Left colon (tissue), 2 donors: ENCODE measurements around the gene ANKRD9. TPM values are rescaled to one million over a fixed set of nuclear protein-coding genes. Genes with fewer than 3 reads are reported as not detected.
A peak's percentile ranks its signal among the peaks of the same experiment; 100 is the strongest.

Experiments used
- ATAC-seq: fragments of 200-7000 bp; cut with Tn5 transposase; one replicate; pipeline ENCODE4 v1.9.1; 2020; ENCODE audit warnings: mild to moderate bottlenecking, moderate library complexity
- DNase-seq, 2 donors: peaks; one replicate each; pipeline ENCODE4 v3.0.0-alpha.2; 2020
- intact Hi-C, 2 donors: fragments of 100-400 bp; cut with DNase I in 1 of 2; cut with micrococcal nuclease in 1 of 2; formaldehyde crosslinking; loops; one replicate each; pipeline versions ENCODE4 v1.11.2 to v1.14.0; 2022; cut with DNase I, micrococcal nuclease
- total RNA-seq, 2 donors: library from RNA; stranded (reverse); fragmentation: NEBNext Ultra II Directional; extraction: Animal tissue kit (Norgen Biotek cat#: 25700); gene quantifications; one replicate each; pipeline ENCODE4 v1.2.1, GENCODE V29; 2021
- donor health status: DM: no; HTN: no; CAD: no.
- donor health status: DM: yes; HTN: yes; CAD: no.

Gene ANKRD9
- total RNA-seq, 2 donors from 2014 or later = 105 to 117 TPM

DNA sequence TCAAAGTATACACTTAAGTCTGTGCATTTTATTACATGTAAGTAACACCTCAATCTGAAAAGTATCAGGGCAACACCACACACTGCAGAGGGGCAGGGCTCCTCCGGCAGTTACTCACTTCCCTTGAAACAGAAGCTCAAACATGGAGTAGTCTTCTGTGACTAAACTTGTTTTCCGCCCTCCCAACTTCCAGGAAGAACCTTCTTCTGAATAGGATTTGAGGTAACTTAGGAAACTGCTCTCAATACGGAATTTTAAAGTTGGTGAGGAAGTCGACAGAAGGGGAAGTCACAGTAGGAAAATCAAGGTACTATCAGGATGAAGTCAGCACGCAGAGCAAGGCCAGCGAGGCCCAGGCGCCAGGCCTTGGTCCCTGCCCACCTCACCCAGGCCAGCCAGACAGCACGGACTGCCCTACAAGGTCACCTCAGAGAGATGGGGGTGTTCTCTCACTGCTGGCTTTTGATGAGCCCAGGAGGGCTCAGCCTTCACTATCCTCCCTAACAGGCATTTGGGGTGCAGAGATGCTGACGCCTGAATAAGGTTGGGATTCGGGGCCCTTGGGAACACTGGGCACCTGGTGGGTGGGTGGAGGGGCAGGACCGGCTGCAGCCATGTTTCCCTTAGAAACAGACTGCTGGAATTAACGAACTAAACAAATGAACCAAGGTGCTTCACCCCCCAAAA, 5.8 kb downstream of the ANKRD9 start:
- intact Hi-C loops = no loop called here
- no peak for ATAC-seq

DNA sequence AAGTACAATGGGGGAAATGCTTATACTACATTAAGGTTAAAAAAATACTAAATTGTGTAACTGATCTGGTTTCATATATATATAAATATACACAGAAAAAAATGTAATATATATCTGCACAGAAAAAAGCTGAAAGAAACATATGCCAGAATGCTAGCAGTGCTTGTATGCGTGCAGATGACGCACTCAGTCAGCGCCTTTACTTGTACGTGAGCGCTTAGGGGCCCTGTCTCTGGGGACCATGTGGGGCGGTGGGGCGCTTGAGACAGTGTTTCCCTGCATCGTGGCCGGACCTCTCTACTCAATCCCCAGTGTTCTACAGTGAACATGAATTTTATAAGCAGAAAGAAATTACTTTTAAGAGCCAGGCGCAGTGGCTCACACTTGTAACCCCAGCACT, 7.0 kb downstream of the ANKRD9 start:
- no peak for DNase-seq
- intact Hi-C loops = no loop called here
- no peak for ATAC-seq

More for the DNA sequence above, 5.8 kb downstream of the ANKRD9 start:
- DNase-seq = no peak

DNA sequence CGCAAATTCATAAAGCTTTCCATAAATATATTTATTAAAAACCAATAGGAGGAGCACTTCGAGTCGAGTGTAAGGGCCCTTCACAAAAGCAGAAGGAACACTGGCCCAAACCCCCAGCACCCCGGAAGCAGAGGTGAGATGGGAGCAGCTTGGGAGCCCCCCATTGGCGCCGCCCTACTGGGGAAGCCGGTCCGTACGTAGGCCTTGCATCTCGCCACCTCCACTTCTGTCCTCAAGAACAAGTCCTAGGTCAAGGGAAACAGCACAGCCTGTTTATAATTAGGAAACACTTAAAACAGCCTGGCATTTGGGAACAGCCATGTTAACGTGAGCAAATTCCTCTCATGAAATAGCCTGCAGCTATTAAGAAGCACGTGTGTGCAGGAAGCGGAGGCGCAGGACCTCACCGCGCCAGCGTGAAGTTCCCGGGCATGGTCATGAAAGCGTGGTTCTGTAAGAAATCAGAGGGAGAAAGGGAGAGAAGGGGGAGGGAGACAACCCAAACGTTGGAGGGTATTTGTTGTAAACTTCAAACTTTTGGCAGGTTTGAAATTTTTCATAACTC, 7.7 kb downstream of the ANKRD9 start:
- DNase-seq = no peak
- no peak for ATAC-seq
- intact Hi-C loops = no loop called here

DNA sequence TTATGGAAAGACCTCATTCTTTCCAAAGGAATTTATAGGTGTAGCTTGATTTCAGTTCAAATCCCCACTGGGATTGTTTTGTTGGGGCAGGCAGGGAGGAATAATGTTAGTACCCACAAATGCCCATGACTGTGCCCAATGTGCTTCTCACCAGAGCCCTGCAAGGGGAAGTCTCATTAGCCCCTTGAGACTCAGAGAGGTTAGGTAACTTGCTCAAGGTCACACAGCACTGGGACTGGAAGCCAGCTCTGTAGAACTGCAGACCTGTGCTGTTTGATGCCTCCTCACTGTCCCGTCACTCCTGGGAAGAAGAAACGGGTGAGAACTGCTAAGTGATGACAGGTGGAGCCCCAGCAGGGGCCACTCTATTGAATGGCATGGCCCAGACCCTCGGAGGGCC, 8.9 kb downstream of the ANKRD9 start:
- intact Hi-C loops = no loop called here

DNA sequence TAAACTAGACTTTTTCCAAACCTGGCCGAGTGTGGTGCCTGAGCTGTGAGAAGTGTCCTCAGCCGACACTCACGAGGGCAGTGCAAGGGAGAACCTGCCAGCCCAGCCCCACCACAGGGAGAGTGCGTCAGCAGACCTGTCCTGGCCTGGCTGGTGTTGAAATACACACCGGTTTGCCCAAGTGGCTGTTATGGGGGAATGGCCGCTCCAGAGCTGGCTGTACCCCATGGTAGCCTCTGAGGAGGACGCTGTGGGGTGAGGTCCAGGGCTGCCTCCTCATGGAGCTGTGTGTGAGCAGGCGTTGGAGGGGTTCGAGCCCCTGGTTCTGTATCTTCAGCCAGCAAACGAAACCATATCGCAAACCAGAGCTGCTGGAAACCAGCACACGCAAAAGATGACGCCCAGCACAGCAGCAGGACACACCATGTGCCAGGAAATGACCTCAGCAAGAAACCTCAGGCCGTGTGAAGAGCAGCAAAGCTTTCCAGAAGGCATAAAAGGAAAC, 9.4 kb downstream of the ANKRD9 start:
- ATAC-seq (no peak), DNase-seq (peak in 1 of 2 donors; percentile 62)
- intact Hi-C loops = no loop called here

More for the DNA sequence above, 8.9 kb downstream of the ANKRD9 start:
- ATAC-seq = no peak
- no peak for DNase-seq

GRCh38 chr14:102499401-102500157, 10.0 kb downstream of the ANKRD9 start:
- ATAC-seq = no peak
- intact Hi-C loops = no loop called here
- no peak for DNase-seq

- DNase-seq (no peak), ATAC-seq (no peak)
- intact Hi-C loops = no loop called here
Measured at GRCh38 chr14:102498678-102499265, 10.8 kb downstream of the ANKRD9 start.

DNA sequence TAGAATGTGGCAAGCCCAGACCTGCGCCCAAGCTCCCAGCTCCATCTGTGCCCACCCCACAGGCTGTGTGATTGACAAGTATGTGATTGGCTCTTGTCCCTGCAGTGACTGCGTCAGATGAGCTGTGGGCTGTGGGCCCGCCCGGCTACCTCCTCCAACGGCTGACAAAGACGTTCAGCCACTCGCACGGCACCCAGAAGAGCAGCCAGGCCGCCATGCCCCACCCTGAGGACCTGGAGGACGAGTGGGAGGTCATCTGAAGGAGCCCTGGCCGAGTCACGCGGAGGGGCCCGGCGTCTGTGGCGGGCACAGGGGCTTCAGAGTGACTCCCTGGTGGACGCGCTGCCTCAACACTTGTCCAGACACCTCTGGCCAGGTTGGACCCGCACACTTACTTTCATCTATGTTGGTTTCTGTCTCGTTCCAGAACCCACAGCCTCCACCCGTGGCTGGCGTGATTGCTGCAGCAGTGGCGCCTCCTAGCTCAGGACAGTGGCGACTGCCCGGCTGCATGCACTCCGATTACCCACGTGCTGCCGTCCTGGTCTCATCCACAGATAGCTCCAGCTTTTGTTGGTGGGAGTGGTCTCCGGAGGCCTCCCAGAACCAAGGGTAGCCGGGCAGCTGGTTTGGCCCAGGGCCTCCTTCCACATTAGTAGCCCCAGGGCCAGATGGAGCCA, 11.4 kb downstream of the ANKRD9 start:
- ATAC-seq = peak; percentile 78
- intact Hi-C loops = no loop called here
- DNase-seq = peak in 1 of 2 donors; percentile 60

- ATAC-seq = no peak
- intact Hi-C loops = no loop called here
- no peak for DNase-seq
Measured at GRCh38 chr14:102496958-102497744, 12.4 kb downstream of the ANKRD9 start.

- intact Hi-C loops = no loop called here
- ATAC-seq (no peak), DNase-seq (no peak)
Measured at GRCh38 chr14:102496331-102496691, 13.3 kb downstream of the ANKRD9 start.

DNA sequence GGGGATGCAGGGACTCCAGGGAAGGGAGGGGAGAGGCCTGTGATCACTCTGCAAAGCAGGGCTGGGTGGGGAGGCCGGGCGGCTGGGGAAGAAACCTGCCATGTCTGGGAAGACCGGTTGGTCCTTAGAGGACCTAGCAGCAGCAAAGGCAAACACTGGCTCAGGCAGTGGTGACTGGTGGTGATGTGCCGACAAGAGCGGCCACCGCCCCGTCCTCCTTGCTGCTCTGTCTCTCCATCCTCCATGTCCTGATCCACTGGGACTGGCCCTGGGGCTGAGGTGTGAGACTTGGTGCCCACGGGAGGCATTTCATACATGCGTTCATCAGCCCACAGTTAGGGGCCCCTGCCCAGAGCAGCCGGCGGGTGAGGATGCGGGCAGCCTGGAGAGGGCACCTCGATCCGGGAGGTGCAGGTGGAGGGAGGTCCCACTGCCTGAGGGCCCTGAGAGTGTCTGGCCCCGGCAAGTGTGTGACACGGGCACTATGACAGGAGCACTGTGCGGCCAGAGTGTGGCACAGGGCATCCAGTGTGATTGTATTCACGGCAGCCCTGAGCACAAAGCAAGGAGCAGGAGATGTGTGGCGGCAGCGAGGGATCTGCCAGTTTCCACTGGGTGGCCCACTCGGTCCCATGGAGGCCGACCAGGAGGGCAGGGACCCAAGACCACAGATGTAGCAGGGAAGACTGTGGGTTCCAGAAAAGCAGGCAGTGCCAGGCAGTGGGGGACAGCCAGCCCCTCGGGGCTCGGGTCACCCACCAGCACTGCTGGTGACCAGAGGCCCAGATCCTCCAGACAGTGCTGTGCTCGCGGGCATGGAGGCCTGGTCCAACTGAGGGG, 13.9 kb downstream of the ANKRD9 start:
- intact Hi-C loops = no loop called here
- DNase-seq (no peak), ATAC-seq (no peak)

DNA sequence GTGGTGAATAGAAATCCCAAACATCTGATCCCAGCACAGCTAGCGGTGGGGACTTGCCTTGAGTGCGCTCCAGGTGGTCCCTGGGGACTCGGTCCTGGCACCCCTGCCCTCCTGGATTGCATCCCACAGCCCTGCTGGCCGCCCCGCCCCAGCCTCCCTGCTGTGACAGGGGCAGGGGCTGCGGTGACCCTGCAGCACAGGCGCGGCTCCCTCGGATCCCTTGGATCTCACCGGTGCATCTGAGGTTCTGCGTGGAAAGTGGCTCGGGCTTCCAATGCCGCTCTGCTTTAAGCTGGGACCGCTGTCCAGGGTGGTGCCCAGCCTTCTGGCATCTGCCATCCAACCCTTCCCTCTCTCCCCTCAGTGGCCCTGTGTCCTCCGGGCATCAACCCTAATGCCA, 16.0 kb downstream of the ANKRD9 start:
- no peak for ATAC-seq
- intact Hi-C loops = no loop called here

GRCh38 chr14:102493096-102493495, 16.5 kb downstream of the ANKRD9 start:
- DNase-seq (no peak), ATAC-seq (no peak)
- intact Hi-C loops = no loop called here

More for the DNA sequence above, 16.0 kb downstream of the ANKRD9 start:
- DNase-seq = no peak

DNA sequence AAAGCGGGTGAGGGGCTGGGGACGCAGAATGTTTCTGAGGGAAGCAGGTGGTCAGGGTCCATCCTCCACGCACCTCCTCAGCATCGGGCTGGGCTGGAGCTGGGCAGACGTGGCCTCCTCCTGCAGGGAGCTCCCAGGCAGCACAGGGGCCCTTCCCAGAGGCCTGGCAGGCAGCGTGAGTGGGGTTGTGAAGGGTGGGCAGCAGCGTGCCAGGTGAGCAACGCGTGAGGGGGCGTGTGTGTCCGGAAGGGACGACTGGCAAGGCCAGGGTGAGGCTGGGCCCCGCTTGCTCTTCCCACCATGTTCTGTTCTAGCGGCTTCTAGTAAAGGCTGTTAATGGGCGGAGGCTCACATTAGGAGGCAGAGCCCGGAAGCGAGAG, 17.1 kb downstream of the ANKRD9 start:
- DNase-seq = no peak
- ATAC-seq = peak; percentile 47
- intact Hi-C loops = no loop called here

- intact Hi-C loops = no loop called here
- DNase-seq (no peak), ATAC-seq (no peak)
Measured at GRCh38 chr14:102491786-102492530, 17.6 kb downstream of the ANKRD9 start.

DNA sequence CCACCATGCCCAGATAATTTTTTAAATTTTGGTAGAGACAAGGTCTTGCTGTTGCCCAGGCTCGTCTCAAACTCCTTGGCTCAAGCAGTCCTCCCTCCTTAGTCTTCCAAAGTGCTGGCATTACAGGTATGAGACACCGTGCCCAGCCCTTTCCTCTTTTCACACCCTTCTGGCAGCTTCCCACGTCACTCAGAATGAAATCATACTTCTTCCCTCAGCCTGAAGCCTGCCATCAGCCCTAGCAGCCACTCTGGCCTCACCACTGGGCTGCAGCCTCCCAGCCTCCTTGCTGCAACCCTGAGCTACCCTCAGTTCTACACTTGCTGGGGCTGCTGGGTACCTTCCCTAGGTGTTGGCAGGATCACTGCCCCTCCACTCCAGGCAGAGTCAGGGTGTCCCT, 18.2 kb downstream of the ANKRD9 start:
- DNase-seq = no peak
- ATAC-seq = peak; percentile 49
- intact Hi-C loops = no loop called here

DNA sequence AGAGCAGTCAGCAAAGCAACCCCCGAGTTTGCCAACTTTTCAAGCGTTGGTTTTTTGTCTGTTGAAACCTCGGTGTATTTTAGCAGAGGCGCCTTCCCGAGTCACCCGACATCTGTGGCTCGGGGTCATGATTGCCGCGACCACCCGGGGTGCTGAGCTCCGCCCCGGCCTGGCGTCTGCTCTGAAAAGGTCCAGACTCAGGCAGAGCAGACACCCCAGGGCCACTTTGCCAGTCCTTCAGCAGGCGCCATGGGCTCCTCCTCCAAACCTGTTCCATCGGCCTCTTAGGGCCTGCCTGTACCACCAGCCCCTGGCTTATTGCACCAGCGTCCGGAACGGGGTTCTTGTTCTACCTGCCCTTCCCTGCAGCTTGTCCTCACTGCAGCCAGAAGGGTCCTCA, 19.1 kb downstream of the ANKRD9 start:
- ATAC-seq (no peak), DNase-seq (no peak)
- intact Hi-C loops = no loop called here
